ENCODE measurements around the gene ACRV1. TPM values are rescaled to one million over a fixed set of nuclear protein-coding genes. Genes with fewer than 3 reads are reported as not detected.
"Not testable (repeated sequence)": the region's sequence is repeated elsewhere in the genome, so short reads cannot be mapped to it uniquely, and the experiment has no call there.

The ACRV1 gene
- not detected for total RNA-seq

GRCh38 chr11:125680747-125681146 lies at the start of gene ACRV1:
Gene ACRV1 (minus strand): TSS chr11:125680847. CDS start chr11:125680780, 67 bp downstream.
- DNase-seq (ENCODE audit: low spot score), result no peak

GRCh38 chr11:125728969-125729368 lies 48.3 kb upstream of the ACRV1 start:
- no peak for DNase-seq (ENCODE audit: low spot score)

GRCh38 chr11:125724125-125724524 lies 43.5 kb upstream of the ACRV1 start:
- no peak for DNase-seq (ENCODE audit: low spot score)

GRCh38 chr11:125720781-125721180 lies 40.1 kb upstream of the ACRV1 start:
- DNase-seq (ENCODE audit: low spot score), result no peak

GRCh38 chr11:125704686-125705085 lies 24.0 kb upstream of the ACRV1 start:
- not testable (repeated sequence) for DNase-seq (ENCODE audit: low spot score)

GRCh38 chr11:125701858-125702621 lies 21.4 kb upstream of the ACRV1 start:
- DNase-seq (ENCODE audit: low spot score), result no peak

GRCh38 chr11:125701018-125701610 lies 20.5 kb upstream of the ACRV1 start:
- DNase-seq (ENCODE audit: low spot score), result no peak

- no peak for DNase-seq (ENCODE audit: low spot score)
Measured at GRCh38 chr11:125694951-125695350, 14.3 kb upstream of the ACRV1 start.

- no peak for DNase-seq (ENCODE audit: low spot score)
Measured at GRCh38 chr11:125692887-125693286, 12.2 kb upstream of the ACRV1 start.

- no peak for DNase-seq (ENCODE audit: low spot score)
Measured at GRCh38 chr11:125690006-125690405, 9.4 kb upstream of the ACRV1 start.

GRCh38 chr11:125689274-125689859 lies 8.7 kb upstream of the ACRV1 start:
- no peak for DNase-seq (ENCODE audit: low spot score)

- no peak for DNase-seq (ENCODE audit: low spot score)
Measured at GRCh38 chr11:125688632-125689031, 8.0 kb upstream of the ACRV1 start.

- no peak for DNase-seq (ENCODE audit: low spot score)
Measured at GRCh38 chr11:125688066-125688465, 7.4 kb upstream of the ACRV1 start.

- DNase-seq (ENCODE audit: low spot score), result no peak
Measured at GRCh38 chr11:125685228-125685627, 4.6 kb upstream of the ACRV1 start.

- no peak for DNase-seq (ENCODE audit: low spot score)
Measured at GRCh38 chr11:125679837-125680236, 810 bp downstream of the ACRV1 start.

GRCh38 chr11:125679397-125679796 lies 1.2 kb downstream of the ACRV1 start:
- DNase-seq (ENCODE audit: low spot score), result no peak

GRCh38 chr11:125675196-125675595 lies 5.5 kb downstream of the ACRV1 start:
- DNase-seq (ENCODE audit: low spot score), result no peak

GRCh38 chr11:125674210-125674609 lies 6.4 kb downstream of the ACRV1 start:
- no peak for DNase-seq (ENCODE audit: low spot score)

- DNase-seq (ENCODE audit: low spot score), result no peak
Measured at GRCh38 chr11:125671561-125671960, 9.1 kb downstream of the ACRV1 start.

GRCh38 chr11:125670172-125670571 lies 10.5 kb downstream of the ACRV1 start:
- DNase-seq (ENCODE audit: low spot score), result no peak

GRCh38 chr11:125667151-125667550 lies 13.5 kb downstream of the ACRV1 start:
- DNase-seq (ENCODE audit: low spot score), result no peak

GRCh38 chr11:125663910-125664309 lies 16.7 kb downstream of the ACRV1 start:
- DNase-seq (ENCODE audit: low spot score), result no peak

GRCh38 chr11:125662689-125663088 lies 18.0 kb downstream of the ACRV1 start:
- no peak for DNase-seq (ENCODE audit: low spot score)
